GM12878 (cell line): ENCODE data around the gene SMG6.

Source experiments
- CTCF ChIP-seq, 3 experiments: IDR thresholded peaks in 2 of 3; conservative IDR thresholded peaks in 1 of 3; 2 replicates each; pipeline ENCODE4 v1.5.1; 2011; ENCODE audit warnings: low read depth in 3 of 3, low read length in 3 of 3, mild to moderate bottlenecking in 3 of 3, control low read depth in 2 of 3, moderate library complexity in 2 of 3, inconsistent platforms in 1 of 3, mixed read lengths in 1 of 3; ENCODE audit not compliant: control insufficient read depth in 2 of 3, insufficient read depth in 1 of 3; ENCODE audit errors: extremely low read depth in 1 of 3
- FOXK2 ChIP-seq: fragments of 450-650 bp; IDR thresholded peaks from 2 replicates; pipeline ENCODE4 v1.6.1; 2017; ENCODE audit warnings: mild to moderate bottlenecking, moderate library complexity

GRCh38 chr17:2053380-2054261 is 250.0 kb downstream of the SMG6 start:
- TF ChIP-seq CTCF (IDR thresholded peaks at IDR 0.05 in 2 of 3, conservative IDR thresholded peaks at IDR 0.05 in 1 of 3; ENCODE audit: control insufficient read depth in 2 of 3, extremely low read depth in 1 of 3, insufficient read depth in 1 of 3, low read depth in 3 of 3, low read length in 3 of 3) (peak; percentile 59 to 85 (median 75)), FOXK2 (no peak)
